GM13976 (cell line): ENCODE results near the gene ARMH4.

Experiments used
- DNase-seq: peaks from one replicate; pipeline ENCODE4 v3.0.0; 2012; ENCODE audit warnings: low spot score
- in situ Hi-C: fragments of 300-500 bp; cut with MboI; formaldehyde crosslinking; loops from one replicate; pipeline ENCODE4 v1.12.0; 2022; ENCODE audit warnings: low sequenced_read_pairs, mixed read lengths, inconsistent platforms; ENCODE audit not compliant: unreplicated experiment
- TF ChIP-seq, protein P1 (sequence below): IDR thresholded peaks from 2 replicates; pipeline ENCODE4 v1.5.1; 2012; ENCODE audit warnings: borderline replicate concordance, mild to moderate bottlenecking; ENCODE audit not compliant: insufficient read depth; ENCODE audit errors: extremely low read depth, missing control alignments, control extremely low read depth

Gene ARMH4

DNA sequence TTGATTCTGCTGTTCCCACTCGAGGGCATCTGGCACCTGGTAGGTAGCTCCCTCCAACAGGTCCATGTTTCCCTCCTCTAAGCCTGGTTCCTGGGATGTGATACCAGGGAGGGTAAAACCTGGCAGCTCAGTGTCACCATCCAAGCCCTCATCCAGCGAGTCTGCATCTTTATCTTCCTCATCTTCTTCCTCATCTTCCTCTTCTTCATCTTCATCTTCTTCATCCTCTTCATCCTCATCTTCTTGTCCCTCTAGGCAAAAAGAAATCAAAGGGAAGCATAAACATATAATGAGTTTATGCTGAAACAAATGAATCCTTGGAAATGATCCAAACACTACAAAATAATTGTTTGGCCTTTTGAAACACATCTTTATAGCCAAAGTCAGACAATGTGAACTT lies 55.3 kb downstream of the ARMH4 start:
- DNase-seq: no peak
- TF ChIP-seq, protein P1, sequence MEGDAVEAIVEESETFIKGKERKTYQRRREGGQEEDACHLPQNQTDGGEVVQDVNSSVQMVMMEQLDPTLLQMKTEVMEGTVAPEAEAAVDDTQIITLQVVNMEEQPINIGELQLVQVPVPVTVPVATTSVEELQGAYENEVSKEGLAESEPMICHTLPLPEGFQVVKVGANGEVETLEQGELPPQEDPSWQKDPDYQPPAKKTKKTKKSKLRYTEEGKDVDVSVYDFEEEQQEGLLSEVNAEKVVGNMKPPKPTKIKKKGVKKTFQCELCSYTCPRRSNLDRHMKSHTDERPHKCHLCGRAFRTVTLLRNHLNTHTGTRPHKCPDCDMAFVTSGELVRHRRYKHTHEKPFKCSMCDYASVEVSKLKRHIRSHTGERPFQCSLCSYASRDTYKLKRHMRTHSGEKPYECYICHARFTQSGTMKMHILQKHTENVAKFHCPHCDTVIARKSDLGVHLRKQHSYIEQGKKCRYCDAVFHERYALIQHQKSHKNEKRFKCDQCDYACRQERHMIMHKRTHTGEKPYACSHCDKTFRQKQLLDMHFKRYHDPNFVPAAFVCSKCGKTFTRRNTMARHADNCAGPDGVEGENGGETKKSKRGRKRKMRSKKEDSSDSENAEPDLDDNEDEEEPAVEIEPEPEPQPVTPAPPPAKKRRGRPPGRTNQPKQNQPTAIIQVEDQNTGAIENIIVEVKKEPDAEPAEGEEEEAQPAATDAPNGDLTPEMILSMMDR: no peak
- in situ Hi-C loops: no loop called here

DNA sequence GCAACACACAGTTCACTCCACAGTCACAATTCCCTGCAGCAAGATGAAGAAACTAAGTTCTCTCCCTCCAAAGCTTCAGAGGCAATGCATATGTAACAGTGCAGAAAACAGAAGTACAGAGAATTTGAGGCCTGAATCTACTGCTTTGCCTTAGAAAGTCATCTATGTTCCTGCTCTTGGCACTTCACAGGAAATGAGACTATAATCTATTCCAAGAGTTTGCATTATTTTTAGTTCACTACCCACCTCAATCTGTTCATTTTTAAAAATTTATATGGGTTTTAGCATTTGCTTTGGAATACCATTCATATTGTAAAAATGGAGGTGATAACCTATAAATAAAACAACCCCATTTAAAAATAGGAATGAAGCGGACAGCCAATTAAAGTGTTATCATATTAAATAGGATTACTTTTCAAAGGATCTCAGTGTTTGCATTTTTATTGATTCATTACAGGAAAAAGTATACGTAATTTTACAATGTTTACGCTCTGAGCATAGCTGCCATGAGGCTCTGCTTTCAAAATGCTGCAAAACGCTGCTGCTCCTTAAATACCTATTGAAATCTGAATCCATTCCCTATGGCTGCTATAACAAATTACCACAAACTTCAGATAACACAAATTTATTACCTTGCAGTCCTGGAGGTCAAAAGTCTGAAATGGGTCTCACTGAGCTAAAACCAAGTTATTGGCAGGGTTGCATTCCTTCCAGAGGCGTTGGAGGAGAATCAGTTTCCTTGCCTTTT lies 60.0 kb downstream of the ARMH4 start:
- in situ Hi-C loops: no loop called here

DNA sequence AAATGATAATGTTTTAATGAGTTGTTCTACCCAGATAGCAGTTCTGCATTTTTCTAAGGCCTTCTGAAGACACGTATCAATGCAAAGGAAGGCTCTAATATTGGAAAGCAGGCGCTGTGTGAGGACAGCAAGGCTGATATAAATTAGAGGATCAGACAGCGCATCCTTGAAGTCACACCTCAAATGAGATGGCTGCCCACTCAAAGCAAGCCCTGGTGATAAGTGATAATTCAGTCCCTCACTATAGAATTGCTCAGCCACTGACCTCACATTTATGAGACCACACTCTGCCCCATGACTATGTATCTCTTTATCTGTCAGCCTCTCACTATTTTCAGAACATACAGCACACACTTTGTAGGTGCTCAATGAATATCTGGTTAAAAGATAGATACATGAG lies 62.4 kb downstream of the ARMH4 start:
- TF ChIP-seq, protein P1: no peak
- DNase-seq: no peak
- in situ Hi-C loops: no loop called here

More for the DNA sequence above, 60.0 kb downstream of the ARMH4 start:
- DNase-seq: no peak
- TF ChIP-seq, protein P1: no peak

DNA sequence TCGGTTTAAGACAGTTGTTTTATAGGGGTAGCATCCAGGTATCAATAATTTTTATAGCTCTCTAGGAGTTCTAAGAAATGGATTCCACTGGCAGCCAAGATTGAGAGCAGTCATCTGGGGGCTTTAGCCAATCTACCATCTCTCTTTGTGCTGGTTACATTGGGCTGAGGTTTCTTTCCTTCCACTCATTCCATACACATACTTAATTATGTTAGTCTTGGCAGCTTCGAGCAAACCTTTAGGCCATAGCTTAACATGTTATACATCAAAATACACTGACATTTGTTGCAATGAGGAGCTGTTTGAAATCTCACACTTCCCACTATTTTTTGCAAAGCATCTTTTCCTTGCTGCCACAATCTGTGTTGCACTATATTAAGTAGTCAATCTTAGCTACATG lies 63.1 kb downstream of the ARMH4 start:
- TF ChIP-seq, protein P1: no peak
- in situ Hi-C loops: no loop called here
- DNase-seq: no peak

DNA sequence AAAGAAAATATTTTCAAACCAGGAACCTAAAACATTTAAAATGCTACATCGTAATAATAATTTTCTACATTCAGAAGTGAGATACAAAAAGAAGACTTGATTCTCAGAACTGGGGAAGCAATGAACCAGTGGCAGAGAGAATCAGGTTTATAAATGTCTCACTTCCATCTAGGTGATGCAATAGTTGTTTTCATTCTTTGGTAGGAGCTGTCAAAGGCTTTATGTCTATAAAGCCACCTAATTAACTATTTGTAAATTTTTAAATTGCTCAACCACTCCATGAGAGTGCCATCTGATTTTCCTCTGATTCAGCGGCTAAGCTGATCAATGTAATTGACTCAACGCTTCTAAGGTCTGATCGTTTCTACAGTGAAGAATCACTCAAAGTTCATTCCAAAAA lies 66.1 kb downstream of the ARMH4 start:
- in situ Hi-C loops: no loop called here
- TF ChIP-seq, protein P1: no peak

DNA sequence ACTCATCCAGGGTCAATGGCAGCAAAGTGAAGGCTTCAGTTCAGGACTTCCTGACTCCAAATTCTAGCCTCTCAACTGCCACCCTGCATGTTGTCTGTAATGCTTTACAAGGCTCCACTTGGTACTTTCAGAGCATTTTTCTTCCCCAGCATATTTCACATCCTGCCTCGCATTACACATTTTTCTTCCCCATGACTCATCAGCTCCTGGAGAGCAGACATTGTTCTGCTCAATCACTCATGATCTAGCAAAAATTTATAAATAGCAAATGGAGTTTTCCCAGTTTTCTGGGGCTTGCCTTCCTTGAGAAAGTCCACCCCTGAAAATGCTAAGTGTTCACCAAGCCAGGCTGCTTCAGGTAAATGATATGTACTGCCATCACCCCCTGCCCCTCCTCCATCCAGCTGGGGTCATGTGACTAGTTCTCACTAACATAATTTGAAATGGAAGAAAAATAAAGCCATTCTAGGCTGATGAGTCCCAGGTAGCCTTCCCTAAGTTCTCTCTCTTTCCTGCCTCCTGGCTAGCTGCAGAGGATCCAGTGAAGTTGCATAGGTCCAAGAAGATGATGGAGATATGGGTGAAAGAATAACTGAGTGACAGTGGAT lies 69.4 kb downstream of the ARMH4 start:
- DNase-seq: no peak
- in situ Hi-C loops: no loop called here
- TF ChIP-seq, protein P1: no peak

More for the DNA sequence above, 66.1 kb downstream of the ARMH4 start:
- no peak for DNase-seq
